H9 (cell line): ENCODE data around the gene FBXL15. TPM values are rescaled to one million over a fixed set of nuclear protein-coding genes. Genes with fewer than 3 reads are reported as not detected.

Experiments used
- DNase-seq: peaks from one replicate; pipeline ENCODE4 v3.0.0-alpha.2; 2017
- H2AFZ ChIP-seq: one replicate; pipeline ENCODE4 v1.6.1; 2013; ENCODE audit warnings: mild to moderate bottlenecking, low read length, control low read depth, moderate library complexity
- H2AK5ac ChIP-seq: 2 replicates; pipeline ENCODE4 v1.6.1; 2013; ENCODE audit warnings: low read length, control low read depth, mixed read lengths; ENCODE audit not compliant: insufficient read length
- H2BK120ac ChIP-seq: one replicate; pipeline ENCODE4 v1.6.1; 2013; ENCODE audit warnings: low read depth, mild to moderate bottlenecking, low read length, control low read depth, inconsistent platforms; ENCODE audit not compliant: poor library complexity, severe bottlenecking
- H2BK12ac ChIP-seq: 2 replicates; pipeline ENCODE4 v1.6.1; 2013; ENCODE audit warnings: low read length, control low read depth, mixed read lengths, low read depth; ENCODE audit not compliant: insufficient read length
- H2BK15ac ChIP-seq: 2 replicates; pipeline ENCODE4 v1.6.1; 2013; ENCODE audit warnings: low read depth, low read length, control low read depth
- H2BK20ac ChIP-seq: one replicate; pipeline ENCODE4 v1.6.1; 2013; ENCODE audit warnings: low read depth, mild to moderate bottlenecking, low read length, control low read depth, inconsistent platforms; ENCODE audit not compliant: poor library complexity, severe bottlenecking
- H2BK5ac ChIP-seq: 2 replicates; pipeline ENCODE4 v1.6.1; 2013; ENCODE audit warnings: low read length, control low read depth, mixed read lengths; ENCODE audit not compliant: insufficient read length
- H3K14ac ChIP-seq: 2 replicates; pipeline ENCODE4 v1.6.1; 2013; ENCODE audit warnings: low read length, control low read depth; ENCODE audit not compliant: insufficient read depth
- H3K18ac ChIP-seq: 2 replicates; pipeline ENCODE4 v1.6.1; 2013; ENCODE audit warnings: low read depth, mild to moderate bottlenecking, mixed read lengths, low read length, control low read depth; ENCODE audit not compliant: insufficient read length
- H3K23ac ChIP-seq: 2 replicates; pipeline ENCODE4 v1.6.1; 2013; ENCODE audit warnings: low read length, control low read depth, mixed read lengths, low read depth; ENCODE audit not compliant: insufficient read length
- H3K23me2 ChIP-seq: 2 replicates; pipeline ENCODE4 v1.6.1; 2013; ENCODE audit warnings: low read depth, mild to moderate bottlenecking, mixed read lengths, low read length, control low read depth; ENCODE audit not compliant: insufficient read length, poor library complexity, severe bottlenecking
- H3K27ac ChIP-seq: 2 replicates; pipeline ENCODE4 v1.5.1; 2013; ENCODE audit warnings: low read length, control low read depth, mixed read lengths, low read depth; ENCODE audit not compliant: insufficient read length
- H3K27me3 ChIP-seq: 2 replicates; pipeline ENCODE4 v1.6.1; 2013; ENCODE audit warnings: low read length, control low read depth, inconsistent platforms; ENCODE audit not compliant: insufficient read depth
- H3K4ac ChIP-seq: 2 replicates; pipeline ENCODE4 v1.6.1; 2013; ENCODE audit warnings: low read depth, mild to moderate bottlenecking, control low read depth, inconsistent platforms, low read length, moderate library complexity
- H3K4me1 ChIP-seq: 2 replicates; pipeline ENCODE4 v1.6.1; 2013; ENCODE audit warnings: low read length, control low read depth, inconsistent platforms; ENCODE audit not compliant: insufficient read depth
- H3K4me2 ChIP-seq: 2 replicates; pipeline ENCODE4 v1.6.1; 2013; ENCODE audit warnings: low read length, control low read depth, mixed read lengths; ENCODE audit not compliant: insufficient read length, insufficient read depth
- H3K56ac ChIP-seq: 2 replicates; pipeline ENCODE4 v1.6.1; 2013; ENCODE audit warnings: low read depth, mild to moderate bottlenecking, mixed read lengths, low read length, control low read depth; ENCODE audit not compliant: insufficient read length
- H3K79me1 ChIP-seq: 2 replicates; pipeline ENCODE4 v1.6.1; 2013; ENCODE audit warnings: low read depth, mild to moderate bottlenecking, moderate library complexity, low read length, control low read depth, inconsistent platforms; ENCODE audit not compliant: insufficient read depth, poor library complexity, severe bottlenecking
- H3K79me2 ChIP-seq: 2 replicates; pipeline ENCODE4 v1.6.1; 2013; ENCODE audit warnings: low read length, control low read depth, inconsistent platforms; ENCODE audit not compliant: insufficient read depth
- H3K9ac ChIP-seq: 2 replicates; pipeline ENCODE4 v1.6.1; 2013; ENCODE audit warnings: low read length, control low read depth, mixed read lengths; ENCODE audit not compliant: insufficient read length; ENCODE audit errors: extremely low read depth
- H3K9me3 ChIP-seq: one replicate; pipeline ENCODE4 v1.6.1; 2013; ENCODE audit warnings: low read depth, low read length, inconsistent platforms; ENCODE audit not compliant: control insufficient read depth
- H3T11ph ChIP-seq: one replicate; pipeline ENCODE4 v1.6.1; 2013; ENCODE audit warnings: mild to moderate bottlenecking, low read length, control low read depth, inconsistent platforms
- H4K20me1 ChIP-seq: one replicate; pipeline ENCODE4 v1.6.1; 2013; ENCODE audit not compliant: control insufficient read depth, insufficient read length, insufficient read depth
- H4K5ac ChIP-seq: 2 replicates; pipeline ENCODE4 v1.6.1; 2013; ENCODE audit warnings: low read depth, mild to moderate bottlenecking, mixed read lengths, low read length, control low read depth; ENCODE audit not compliant: insufficient read length
- H4K8ac ChIP-seq: replicated peaks from 2 replicates; pipeline ENCODE4 v1.6.1; 2013; ENCODE audit warnings: low read length, control low read depth, mixed read lengths, low read depth; ENCODE audit not compliant: insufficient read length
- H4K91ac ChIP-seq: 2 replicates; pipeline ENCODE4 v1.6.1; 2013; ENCODE audit warnings: low read depth, mild to moderate bottlenecking, moderate library complexity, mixed read lengths, low read length, control low read depth; ENCODE audit not compliant: insufficient read length
- H3K27ac Mint-ChIP-seq, 3 experiments: 2 replicates in 2 of 3; 3 replicates in 1 of 3; pipeline ENCODE4 v1.8.0; 2020 to 2021; ENCODE audit warnings: mixed read lengths in 3 of 3, mild to moderate bottlenecking in 1 of 3, moderate library complexity in 1 of 3
- H3K27me3 Mint-ChIP-seq: 2 replicates; pipeline ENCODE4 v1.8.0; 2021; ENCODE audit warnings: low read depth, mild to moderate bottlenecking, moderate library complexity, mixed read lengths
- H3K36me3 Mint-ChIP-seq, 3 experiments: 2 replicates in 2 of 3; 3 replicates in 1 of 3; pipeline ENCODE4 v1.8.0; 2020 to 2021; ENCODE audit warnings: low read depth in 3 of 3, mixed read lengths in 3 of 3; ENCODE audit not compliant: insufficient read depth in 1 of 3
- H3K4me1 Mint-ChIP-seq, 2 experiments: 2 replicates each; pipeline ENCODE4 v1.8.0; 2020; ENCODE audit warnings: mixed read lengths in 2 of 2
- H3K4me3 Mint-ChIP-seq, 2 experiments: 2 replicates in 1 of 2; 3 replicates in 1 of 2; pipeline ENCODE4 v1.8.0; 2020 to 2021; ENCODE audit warnings: mild to moderate bottlenecking in 2 of 2, mixed read lengths in 2 of 2, moderate library complexity in 1 of 2
- H3K9me3 Mint-ChIP-seq, 2 experiments: 2 replicates in 1 of 2; 3 replicates in 1 of 2; pipeline ENCODE4 v1.8.0; 2020; ENCODE audit warnings: mild to moderate bottlenecking in 2 of 2, mixed read lengths in 2 of 2, moderate library complexity in 1 of 2
- WGBS: extraction: QIAGEN DNeasy Blood & Tissue Kit; methylation state at CpG from one replicate; pipeline ENCODE4 v1.1.7; 2013; ENCODE audit warnings: missing lambda C conversion rate, low lambda C conversion rate, mixed read lengths; ENCODE audit not compliant: insufficient read length; ENCODE audit errors: extremely low coverage; 5-methylcytosine and 5-hydroxymethylcytosine counted together
- total RNA-seq: library from RNA; stranded (reverse); gene quantifications from 2 replicates; pipeline ENCODE4 v1.2.1, GENCODE V29; 2021
- TF ChIP-seq, protein P1 (sequence below): fragments of 200-600 bp; sonication (generic); conservative IDR thresholded peaks from 3 replicates; pipeline ENCODE4 v1.8.0; 2021; ENCODE audit warnings: antibody characterized with exemption, mild to moderate bottlenecking

FBXL15 gene
- total RNA-seq, 1 experiment from 2014 or later, result 9.1 TPM

DNA sequence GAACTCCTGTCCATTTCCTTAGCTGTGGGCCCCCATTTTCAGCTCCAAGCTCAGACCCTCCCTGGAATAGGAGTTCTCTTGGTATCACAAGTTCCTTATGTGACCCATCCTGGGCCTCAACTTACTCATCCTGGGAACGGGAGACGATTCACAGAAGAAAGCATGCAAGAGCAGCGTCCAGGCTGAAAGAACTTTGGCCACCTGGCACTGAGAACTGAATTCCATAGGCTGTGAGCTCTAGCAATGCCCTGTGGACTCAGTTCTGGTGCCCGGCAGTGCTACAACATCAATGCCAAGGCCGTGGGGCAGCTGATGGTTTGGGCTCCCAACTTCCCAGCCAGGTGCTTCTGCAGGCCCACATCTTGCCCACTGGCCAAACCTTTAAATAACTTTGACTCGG lies 15.7 kb downstream of the FBXL15 start:
- Histone ChIP-seq H3K23me2 (peaks cover 9% of the 10 kb centered on the region), H4K8ac (no peak overlapping the region), H4K20me1 (no peaks in the 10 kb centered on the region), H3K18ac (no peak overlapping the region), H3K9ac (no peak overlapping the region), H3K23ac (no peak overlapping the region), H2BK120ac (no peak overlapping the region), H3K56ac (no peak overlapping the region), H3K27me3 (peaks cover 29% of the 10 kb centered on the region; the same call in 1 of the 2 replicates), H3T11ph (no peak overlapping the region), H2BK15ac (no peak overlapping the region), H3K27ac (no peak overlapping the region), H3K4ac (no peak overlapping the region), H3K79me2 (no peaks in the 10 kb centered on the region), H3K14ac (no peak overlapping the region), H2AK5ac (no peak overlapping the region), H2BK20ac (no peak overlapping the region), H3K4me2 (no peak overlapping the region), H2BK5ac (no peak overlapping the region), H3K9me3 (no peaks in the 10 kb centered on the region), H3K4me1 (peaks cover 5% of the 10 kb centered on the region; the same call in 1 of the 2 replicates), H2AFZ (no peak overlapping the region), H4K5ac (no peak overlapping the region), H2BK12ac (no peak overlapping the region), H3K79me1 (no peaks in the 10 kb centered on the region), H4K91ac (no peak overlapping the region)
- peak overlapping the region in 1 of 2 experiments; percentile 39; a peak in 1 of 5 replicates for H3K4me3 Mint-ChIP-seq
- no peak overlapping the region for H3K27ac Mint-ChIP-seq
- peaks cover 16 to 34% of the 10 kb centered on the region in 2 experiments for H3K4me1 Mint-ChIP-seq
- H3K9me3 Mint-ChIP-seq, result no peaks in the 10 kb centered on the region; a peak in 1 of 5 replicates
- 0 out of 7 replicates have a peak, but pooled peaks cover 0 to 1% (median 0%) of the 10 kb centered on the region in 3 experiments for H3K36me3 Mint-ChIP-seq
- H3K27me3 Mint-ChIP-seq, result peaks cover 69% of the 10 kb centered on the region
- no peak for DNase-seq
- no CpG with 5 or more reads among the region's 6 CpGs for WGBS
- TF ChIP-seq, protein P1, sequence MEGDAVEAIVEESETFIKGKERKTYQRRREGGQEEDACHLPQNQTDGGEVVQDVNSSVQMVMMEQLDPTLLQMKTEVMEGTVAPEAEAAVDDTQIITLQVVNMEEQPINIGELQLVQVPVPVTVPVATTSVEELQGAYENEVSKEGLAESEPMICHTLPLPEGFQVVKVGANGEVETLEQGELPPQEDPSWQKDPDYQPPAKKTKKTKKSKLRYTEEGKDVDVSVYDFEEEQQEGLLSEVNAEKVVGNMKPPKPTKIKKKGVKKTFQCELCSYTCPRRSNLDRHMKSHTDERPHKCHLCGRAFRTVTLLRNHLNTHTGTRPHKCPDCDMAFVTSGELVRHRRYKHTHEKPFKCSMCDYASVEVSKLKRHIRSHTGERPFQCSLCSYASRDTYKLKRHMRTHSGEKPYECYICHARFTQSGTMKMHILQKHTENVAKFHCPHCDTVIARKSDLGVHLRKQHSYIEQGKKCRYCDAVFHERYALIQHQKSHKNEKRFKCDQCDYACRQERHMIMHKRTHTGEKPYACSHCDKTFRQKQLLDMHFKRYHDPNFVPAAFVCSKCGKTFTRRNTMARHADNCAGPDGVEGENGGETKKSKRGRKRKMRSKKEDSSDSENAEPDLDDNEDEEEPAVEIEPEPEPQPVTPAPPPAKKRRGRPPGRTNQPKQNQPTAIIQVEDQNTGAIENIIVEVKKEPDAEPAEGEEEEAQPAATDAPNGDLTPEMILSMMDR, result no peak
